GM18909 (cell line): ENCODE results near the gene MCU.

Source experiments
- ATAC-seq: cut with Tn5 transposase; IDR thresholded peaks from one replicate; pipeline ENCODE4 v1.9.1; 2021; ENCODE audit warnings: mild to moderate bottlenecking; ENCODE audit not compliant: unreplicated experiment, poor library complexity

Gene MCU

GRCh38 chr10:72828294-72828693 is 136.4 kb downstream of the MCU start:
- ATAC-seq = no peak

- no peak for ATAC-seq
Measured at GRCh38 chr10:72830625-72831024, 138.7 kb downstream of the MCU start.

GRCh38 chr10:72831696-72832409 is 139.9 kb downstream of the MCU start:
- no peak for ATAC-seq

GRCh38 chr10:72832701-72833100 is 140.8 kb downstream of the MCU start:
- no peak for ATAC-seq

- ATAC-seq = no peak
Measured at GRCh38 chr10:72834183-72834825, 142.4 kb downstream of the MCU start.

- ATAC-seq = no peak
Measured at GRCh38 chr10:72840319-72840718, 148.4 kb downstream of the MCU start.

GRCh38 chr10:72841487-72841886 is 149.5 kb downstream of the MCU start:
- ATAC-seq = no peak

- no peak for ATAC-seq
Measured at GRCh38 chr10:72842164-72842563, 150.2 kb downstream of the MCU start.

- no peak for ATAC-seq
Measured at GRCh38 chr10:72846238-72846637, 154.3 kb downstream of the MCU start.

- no peak for ATAC-seq
Measured at GRCh38 chr10:72847681-72848080, 155.7 kb downstream of the MCU start.

GRCh38 chr10:72850861-72851260 is 158.9 kb downstream of the MCU start:
- no peak for ATAC-seq

GRCh38 chr10:72851509-72851908 is 159.6 kb downstream of the MCU start:
- no peak for ATAC-seq

- no peak for ATAC-seq
Measured at GRCh38 chr10:72852508-72852907, 160.6 kb downstream of the MCU start.

- no peak for ATAC-seq
Measured at GRCh38 chr10:72855129-72855528, 163.2 kb downstream of the MCU start.

GRCh38 chr10:72855790-72856189 is 163.8 kb downstream of the MCU start:
- no peak for ATAC-seq

- no peak for ATAC-seq
Measured at GRCh38 chr10:72858067-72858466, 166.1 kb downstream of the MCU start.

- ATAC-seq = no peak
Measured at GRCh38 chr10:72862957-72863356, 171.0 kb downstream of the MCU start.

GRCh38 chr10:72875250-72876055 is 183.5 kb downstream of the MCU start:
- no peak for ATAC-seq

- ATAC-seq = no peak
Measured at GRCh38 chr10:72879245-72879644, 187.3 kb downstream of the MCU start.

GRCh38 chr10:72881291-72881690 is 189.3 kb downstream of the MCU start:
- ATAC-seq = no peak

- ATAC-seq = no peak
Measured at GRCh38 chr10:72883861-72884260, 191.9 kb downstream of the MCU start.
